Dendritic cell treated with granulocyte-macrophage colony-stimulating factor and Interleukin-4, amounts not matched to agents 40 ng/mL and 50 ng/mL, for 4 days (primary cell): ENCODE measurements around the gene NOS1AP.

Source experiments
- H3K27ac Mint-ChIP-seq: one replicate; pipeline ENCODE4 v1.8.0; 2022; ENCODE audit warnings: mild to moderate bottlenecking, mixed read lengths
- H3K27me3 Mint-ChIP-seq: one replicate; pipeline ENCODE4 v1.8.0; 2022; ENCODE audit warnings: mild to moderate bottlenecking, mixed read lengths
- H3K36me3 Mint-ChIP-seq: one replicate; pipeline ENCODE4 v1.8.0; 2022; ENCODE audit warnings: low read depth, mixed read lengths
- H3K4me1 Mint-ChIP-seq: one replicate; pipeline ENCODE4 v1.8.0; 2022; ENCODE audit warnings: low read depth, mixed read lengths
- H3K4me3 Mint-ChIP-seq: one replicate; pipeline ENCODE4 v1.8.0; 2022; ENCODE audit warnings: mild to moderate bottlenecking, moderate library complexity, mixed read lengths
- H3K9me3 Mint-ChIP-seq: one replicate; pipeline ENCODE4 v1.8.0; 2022; ENCODE audit warnings: mixed read lengths
- intact Hi-C: fragments of 100-400 bp; cut with micrococcal nuclease; formaldehyde crosslinking; loops from one replicate; pipeline ENCODE4 v1.15.0; 2022

Gene NOS1AP

GRCh38 chr1:162087111-162087510 is 17.6 kb downstream of the NOS1AP start:
- Mint-ChIP-seq H3K27me3 (peaks cover 3% of the 10 kb centered on the region), H3K4me3 (no peak overlapping the region), H3K27ac (no peak overlapping the region), H3K36me3 (no peaks in the 10 kb centered on the region), H3K4me1 (no peaks in the 10 kb centered on the region), H3K9me3 (no peaks in the 10 kb centered on the region)
- intact Hi-C loops: no loop called here

- H3K4me1 Mint-ChIP-seq: no peaks in the 10 kb centered on the region
- intact Hi-C loops: no loop called here
- no peaks in the 10 kb centered on the region for H3K9me3 Mint-ChIP-seq
- H3K36me3 Mint-ChIP-seq: no peaks in the 10 kb centered on the region
- no peak overlapping the region for H3K27ac Mint-ChIP-seq
- H3K4me3 Mint-ChIP-seq: no peak overlapping the region
- H3K27me3 Mint-ChIP-seq: peaks cover 3% of the 10 kb centered on the region
Observed at GRCh38 chr1:162087574-162087973, 18.1 kb downstream of the NOS1AP start.

- H3K4me3 Mint-ChIP-seq: no peak overlapping the region
- H3K27me3 Mint-ChIP-seq: peaks cover 3% of the 10 kb centered on the region
- H3K36me3 Mint-ChIP-seq: no peaks in the 10 kb centered on the region
- intact Hi-C loops: no loop called here
- no peaks in the 10 kb centered on the region for H3K9me3 Mint-ChIP-seq
- no peaks in the 10 kb centered on the region for H3K4me1 Mint-ChIP-seq
- H3K27ac Mint-ChIP-seq: no peak overlapping the region
Observed at GRCh38 chr1:162088281-162088969, 18.9 kb downstream of the NOS1AP start.

GRCh38 chr1:162089748-162090147 is 20.3 kb downstream of the NOS1AP start:
- intact Hi-C loops: no loop called here
- Mint-ChIP-seq H3K4me3 (no peak overlapping the region), H3K27me3 (peaks cover 3% of the 10 kb centered on the region), H3K9me3 (no peaks in the 10 kb centered on the region), H3K4me1 (no peaks in the 10 kb centered on the region), H3K27ac (no peak overlapping the region), H3K36me3 (no peaks in the 10 kb centered on the region)

- Mint-ChIP-seq H3K4me1 (no peaks in the 10 kb centered on the region), H3K36me3 (no peaks in the 10 kb centered on the region), H3K4me3 (no peak overlapping the region), H3K9me3 (no peaks in the 10 kb centered on the region), H3K27me3 (peaks cover 3% of the 10 kb centered on the region), H3K27ac (no peak overlapping the region)
- intact Hi-C loops: no loop called here
Observed at GRCh38 chr1:162090378-162090777, 20.9 kb downstream of the NOS1AP start.

- Mint-ChIP-seq H3K4me3 (no peak overlapping the region), H3K36me3 (no peaks in the 10 kb centered on the region), H3K4me1 (no peaks in the 10 kb centered on the region), H3K27ac (no peak overlapping the region), H3K9me3 (no peaks in the 10 kb centered on the region), H3K27me3 (peaks cover 3% of the 10 kb centered on the region)
- intact Hi-C loops: no loop called here
Observed at GRCh38 chr1:162091681-162092524, 22.4 kb downstream of the NOS1AP start.

GRCh38 chr1:162093095-162093494 is 23.6 kb downstream of the NOS1AP start:
- no peaks in the 10 kb centered on the region for H3K4me1 Mint-ChIP-seq
- intact Hi-C loops: no loop called here

GRCh38 chr1:162094271-162094670 is 24.8 kb downstream of the NOS1AP start:
- Mint-ChIP-seq H3K27me3 (peaks cover 3% of the 10 kb centered on the region), H3K4me1 (no peaks in the 10 kb centered on the region), H3K4me3 (no peak overlapping the region), H3K36me3 (no peaks in the 10 kb centered on the region), H3K9me3 (no peaks in the 10 kb centered on the region), H3K27ac (no peak overlapping the region)
- intact Hi-C loops: no loop called here

More at GRCh38 chr1:162093095-162093494, 23.6 kb downstream of the NOS1AP start:
- Mint-ChIP-seq H3K27me3 (peaks cover 3% of the 10 kb centered on the region), H3K9me3 (no peaks in the 10 kb centered on the region), H3K36me3 (no peaks in the 10 kb centered on the region), H3K4me3 (no peak overlapping the region), H3K27ac (no peak overlapping the region)

GRCh38 chr1:162094723-162095122 is 25.2 kb downstream of the NOS1AP start:
- H3K27me3 Mint-ChIP-seq: peaks cover 3% of the 10 kb centered on the region
- H3K27ac Mint-ChIP-seq: no peak overlapping the region
- no peaks in the 10 kb centered on the region for H3K9me3 Mint-ChIP-seq
- intact Hi-C loops: no loop called here
- H3K4me1 Mint-ChIP-seq: no peaks in the 10 kb centered on the region
- H3K36me3 Mint-ChIP-seq: no peaks in the 10 kb centered on the region
- H3K4me3 Mint-ChIP-seq: no peak overlapping the region

- H3K27ac Mint-ChIP-seq: no peak overlapping the region
- peaks cover 34% of the 10 kb centered on the region for H3K9me3 Mint-ChIP-seq
- no peaks in the 10 kb centered on the region for H3K4me1 Mint-ChIP-seq
- intact Hi-C loops: no loop called here
- H3K27me3 Mint-ChIP-seq: peaks cover 2% of the 10 kb centered on the region
- H3K4me3 Mint-ChIP-seq: no peak overlapping the region
- no peaks in the 10 kb centered on the region for H3K36me3 Mint-ChIP-seq
Observed at GRCh38 chr1:162107911-162108310, 38.4 kb downstream of the NOS1AP start.

- intact Hi-C loops: no loop called here
- H3K27me3 Mint-ChIP-seq: peaks cover 2% of the 10 kb centered on the region
- H3K27ac Mint-ChIP-seq: no peak overlapping the region
- H3K9me3 Mint-ChIP-seq: peaks cover 29% of the 10 kb centered on the region
- no peaks in the 10 kb centered on the region for H3K36me3 Mint-ChIP-seq
- peaks cover 4% of the 10 kb centered on the region for H3K4me1 Mint-ChIP-seq
- H3K4me3 Mint-ChIP-seq: no peak overlapping the region
Observed at GRCh38 chr1:162108426-162108825, 38.9 kb downstream of the NOS1AP start.

- Mint-ChIP-seq H3K4me3 (no peak overlapping the region), H3K36me3 (no peaks in the 10 kb centered on the region), H3K27me3 (no peaks in the 10 kb centered on the region), H3K4me1 (peaks cover 8% of the 10 kb centered on the region), H3K9me3 (peaks cover 14% of the 10 kb centered on the region), H3K27ac (no peak overlapping the region)
- intact Hi-C loops: no loop called here
Observed at GRCh38 chr1:162110910-162111309, 41.4 kb downstream of the NOS1AP start.

- Mint-ChIP-seq H3K4me3 (no peak overlapping the region), H3K4me1 (peaks cover 8% of the 10 kb centered on the region), H3K36me3 (no peaks in the 10 kb centered on the region), H3K27ac (no peak overlapping the region), H3K27me3 (no peaks in the 10 kb centered on the region), H3K9me3 (peaks cover 14% of the 10 kb centered on the region)
- intact Hi-C loops: no loop called here
Observed at GRCh38 chr1:162111572-162111971, 42.1 kb downstream of the NOS1AP start.

GRCh38 chr1:162113419-162113818 is 43.9 kb downstream of the NOS1AP start:
- Mint-ChIP-seq H3K4me3 (no peak overlapping the region), H3K27ac (no peak overlapping the region), H3K27me3 (peaks cover 1% of the 10 kb centered on the region), H3K36me3 (no peaks in the 10 kb centered on the region), H3K4me1 (peaks cover 8% of the 10 kb centered on the region), H3K9me3 (peaks cover 10% of the 10 kb centered on the region)
- intact Hi-C loops: no loop called here
